IMR-90 (cell line): ENCODE measurements around the gene SHLD1. TPM values are rescaled to one million over a fixed set of nuclear protein-coding genes. Genes with fewer than 3 reads are reported as not detected.

Experiments
- ATAC-seq: fragments of 200-7000 bp; cut with Tn5 transposase; 2 replicates; pipeline ENCODE4 v1.9.1; 2020; ENCODE audit warnings: low read depth, mild to moderate bottlenecking, moderate library complexity
- BruUV-seq: library from RNA; stranded (reverse); fragments of 400-500 nt; replicated peaks from 2 replicates; lab custom pipeline; 2021; lab: Mats Ljungman, UMichigan
- CTCF ChIA-PET: fragments of 300-600 bp; formaldehyde crosslinking; extraction: SDS; loops from one replicate; lab custom pipeline; 2021; ENCODE audit warnings: antibody characterized with exemption; lab: Yijun Ruan, JAX
- POLR2A ChIA-PET: fragments of 300-600 bp; sonication (Branson Sonifier 250); formaldehyde crosslinking; loops from one replicate; lab custom pipeline; 2022; ENCODE audit warnings: antibody characterized with exemption; ENCODE audit not compliant: unreplicated experiment; lab: Charles Lee
- DNase-seq: peaks from one replicate; pipeline ENCODE4 v3.0.0; 2013
- H2AFZ ChIP-seq: replicated peaks from 2 replicates; pipeline ENCODE3; 2013; ENCODE audit warnings: low read length, mild to moderate bottlenecking; ENCODE audit not compliant: poor library complexity
- H2AK5ac ChIP-seq: 2 replicates; pipeline ENCODE4 v1.6.1; 2013; ENCODE audit warnings: low read depth, low read length, inconsistent platforms
- H2AK9ac ChIP-seq: replicated peaks from 2 replicates; pipeline ENCODE3; 2013; ENCODE audit warnings: mild to moderate bottlenecking, low read depth, low read length, moderate library complexity; ENCODE audit not compliant: poor library complexity
- H2BK120ac ChIP-seq: 2 replicates; pipeline ENCODE4 v1.6.1; 2013; ENCODE audit warnings: low read depth, low read length, inconsistent platforms
- H2BK15ac ChIP-seq: 3 replicates; pipeline ENCODE4 v1.6.1; 2013; ENCODE audit warnings: low read depth, low read length, inconsistent platforms
- H2BK20ac ChIP-seq: 2 replicates; pipeline ENCODE4 v1.6.1; 2013; ENCODE audit warnings: low read depth, mild to moderate bottlenecking, inconsistent platforms, low read length, moderate library complexity
- H2BK5ac ChIP-seq: 2 replicates; pipeline ENCODE4 v1.6.1; 2013; ENCODE audit warnings: mild to moderate bottlenecking, low read depth, low read length, inconsistent platforms; ENCODE audit not compliant: poor library complexity, severe bottlenecking
- H3K14ac ChIP-seq: replicated peaks from 2 replicates; pipeline ENCODE4 v1.6.1; 2013; ENCODE audit warnings: low read depth, low read length, inconsistent platforms
- H3K18ac ChIP-seq: 2 replicates; pipeline ENCODE4 v1.6.1; 2013; ENCODE audit warnings: low read depth, low read length, control low read depth
- H3K23ac ChIP-seq: 2 replicates; pipeline ENCODE4 v1.6.1; 2013; ENCODE audit warnings: low read depth, low read length, inconsistent platforms
- H3K27ac ChIP-seq: 2 replicates; pipeline ENCODE4 v1.5.1; 2013; ENCODE audit warnings: mild to moderate bottlenecking, control low read depth, low read length; ENCODE audit not compliant: insufficient read depth
- H3K27me3 ChIP-seq: 2 replicates; pipeline ENCODE4 v1.6.1; 2013; ENCODE audit warnings: low read length; ENCODE audit not compliant: control insufficient read depth, insufficient read depth
- H3K36me3 ChIP-seq: 2 replicates; pipeline ENCODE4 v1.6.1; 2013; ENCODE audit warnings: low read length, mixed read lengths; ENCODE audit not compliant: control insufficient read depth, insufficient read depth
- H3K4ac ChIP-seq: 2 replicates; pipeline ENCODE4 v1.6.1; 2013; ENCODE audit warnings: low read depth, low read length, inconsistent platforms
- H3K4me1 ChIP-seq: 2 replicates; pipeline ENCODE4 v1.6.1; 2013; ENCODE audit warnings: low read length, mixed read lengths; ENCODE audit not compliant: control insufficient read depth, insufficient read depth
- H3K4me2 ChIP-seq: 2 replicates; pipeline ENCODE4 v1.6.1; 2013; ENCODE audit warnings: low read depth, mild to moderate bottlenecking, control low read depth, low read length, moderate library complexity
- H3K4me3 ChIP-seq: 2 replicates; pipeline ENCODE4 v1.5.1; 2013; ENCODE audit warnings: low read depth, mild to moderate bottlenecking, control low read depth, low read length, moderate library complexity; ENCODE audit not compliant: insufficient read depth
- H3K56ac ChIP-seq: 2 replicates; pipeline ENCODE4 v1.6.1; 2013; ENCODE audit warnings: low read length, inconsistent platforms; ENCODE audit not compliant: insufficient read depth; ENCODE audit errors: extremely low read depth
- H3K79me1 ChIP-seq, 2 experiments: 2 replicates each; pipeline ENCODE4 v1.6.1; 2013; ENCODE audit warnings: low read length in 2 of 2, inconsistent platforms in 1 of 2, low read depth in 1 of 2
- H3K9ac ChIP-seq: 2 replicates; pipeline ENCODE4 v1.6.1; 2013; ENCODE audit warnings: low read depth, low read length, control low read depth
- H3K9me1 ChIP-seq: 2 replicates; pipeline ENCODE4 v1.6.1; 2013; ENCODE audit warnings: low read length, inconsistent platforms; ENCODE audit not compliant: insufficient read depth
- H3K9me3 ChIP-seq: 2 replicates; pipeline ENCODE4 v1.6.1; 2013; ENCODE audit warnings: low read length; ENCODE audit not compliant: control insufficient read depth, insufficient read depth
- H4K20me1 ChIP-seq: 2 replicates; pipeline ENCODE4 v1.6.1; 2013; ENCODE audit warnings: low read length, inconsistent platforms; ENCODE audit not compliant: insufficient read depth
- H4K5ac ChIP-seq: 2 replicates; pipeline ENCODE4 v1.6.1; 2013; ENCODE audit warnings: mild to moderate bottlenecking, low read depth, low read length, control low read depth
- H4K8ac ChIP-seq, 2 experiments: 2 replicates each; pipeline ENCODE4 v1.6.1; 2013; ENCODE audit warnings: low read depth in 2 of 2, low read length in 2 of 2, control low read depth in 1 of 2, inconsistent platforms in 1 of 2
- H4K91ac ChIP-seq: 2 replicates; pipeline ENCODE4 v1.6.1; 2013; ENCODE audit warnings: low read depth, low read length, inconsistent platforms; ENCODE audit not compliant: insufficient read depth
- CHD1 ChIP-seq: IDR thresholded peaks from 2 replicates; pipeline ENCODE4 v1.6.1; 2012; ENCODE audit warnings: low read depth, low read length, improper control_type of control experiment
- CTCF ChIP-seq: conservative IDR thresholded peaks from 2 replicates; pipeline ENCODE4 v1.5.1; 2012; ENCODE audit warnings: mild to moderate bottlenecking, low read depth, low read length, improper control_type of control experiment
- WGBS, 2 experiments: methylation state at CpG; one replicate each; pipeline versions ENCODE4 v1.1.5 to v1.1.7; 2013; ENCODE audit warnings: missing lambda C conversion rate in 2 of 2; ENCODE audit not compliant: insufficient read length in 1 of 2; ENCODE audit errors: extremely low coverage in 2 of 2; 5-methylcytosine and 5-hydroxymethylcytosine counted together
- dilution Hi-C: fragments of 300-500 bp; cut with HindIII; formaldehyde crosslinking; loops from one replicate; pipeline ENCODE4 v1.14.3; 2018; ENCODE audit warnings: low sequenced_read_pairs; ENCODE audit not compliant: unreplicated experiment
- in situ Hi-C: fragments of 300-500 bp; cut with MboI; formaldehyde crosslinking; loops from 3 replicates; pipeline ENCODE4 v1.14.3; 2019; ENCODE audit warnings: low sequenced_read_pairs, inconsistent platforms, mixed read lengths
- intact Hi-C: fragments of 100-400 bp; cut with micrococcal nuclease; formaldehyde crosslinking; loops from 2 replicates; pipeline ENCODE4 v1.10.0; 2022
- polyA plus RNA-seq, 3 experiments: library from polyadenylated mRNA; depleted of rRNA; stranded (reverse); fragments of >200 nt; gene quantifications; 2 replicates each; pipeline ENCODE4 v1.2.3, GENCODE V29; 2012; ENCODE audit warnings: low replicate concordance in 1 of 3
- total RNA-seq: library from RNA; depleted of rRNA; stranded (reverse); fragments of >200 nt; gene quantifications from 2 replicates; pipeline ENCODE4 v1.2.3, GENCODE V29; 2012

SHLD1 gene
- total and polyA plus RNA-seq, 2 of the 4 experiments (the other 2 are of a cell fraction), result 2.6 to 3.0 TPM

GRCh38 chr20:5715071-5715841 lies 34.9 kb upstream of the SHLD1 start:
- no peak overlapping the region for H2BK15ac ChIP-seq
- POLR2A ChIA-PET, result no interaction called here
- CTCF ChIA-PET, result interaction anchor here (1.1 kb wide), 1 partner anchor 9 kb away, joined by 4 read pairs; no protein-coding TSS in a partner anchor

More at GRCh38 chr20:5715071-5715841, 34.9 kb upstream of the SHLD1 start:
- H2AFZ ChIP-seq, result no peak overlapping the region
- no peak for ATAC-seq
- no peak overlapping the region for H2BK20ac ChIP-seq
- no peak overlapping the region for H2BK120ac ChIP-seq
- H3K56ac ChIP-seq, result no peak overlapping the region
- no peak overlapping the region for H4K91ac ChIP-seq
- 0 out of 2 replicates have a peak, but pooled peaks cover 6% of the 10 kb centered on the region for H3K9me1 ChIP-seq
- intact Hi-C loops (no loop called here), dilution Hi-C loops (no loop called here), in situ Hi-C loops (no loop called here)
- no peak overlapping the region for H2AK5ac ChIP-seq
- no peak overlapping the region for H3K27ac ChIP-seq
- H3K36me3 ChIP-seq, result no peaks in the 10 kb centered on the region
- no peaks in the 10 kb centered on the region for H3K27me3 ChIP-seq
- H3K14ac ChIP-seq, result no peak overlapping the region
- no TSS peak for BruUV-seq
- H3K9ac ChIP-seq, result no peak overlapping the region
- TF ChIP-seq CHD1 (no peak), CTCF (no peak)
- H3K79me1 ChIP-seq, result no peaks in the 10 kb centered on the region
- H2BK5ac ChIP-seq, result no peak overlapping the region
- no peak overlapping the region for H3K18ac ChIP-seq
- H4K20me1 ChIP-seq, result no peaks in the 10 kb centered on the region
- H3K4me3 ChIP-seq, result no peak overlapping the region
- H3K9me3 ChIP-seq, result peaks cover 6% of the 10 kb centered on the region
- no peak overlapping the region for H4K8ac ChIP-seq
- no peak for DNase-seq
- no peak overlapping the region for H3K4me2 ChIP-seq
- WGBS, 2 experiments, result no CpG with 5 or more reads among the region's 5 CpGs
- peaks cover 6% of the 10 kb centered on the region for H3K4me1 ChIP-seq
- no peak overlapping the region for H3K23ac ChIP-seq
- no peak overlapping the region for H2AK9ac ChIP-seq
- no peak overlapping the region for H4K5ac ChIP-seq
- H3K4ac ChIP-seq, result no peak overlapping the region
